Measurements from ENCODE around the gene ZNHIT3.

DNA sequence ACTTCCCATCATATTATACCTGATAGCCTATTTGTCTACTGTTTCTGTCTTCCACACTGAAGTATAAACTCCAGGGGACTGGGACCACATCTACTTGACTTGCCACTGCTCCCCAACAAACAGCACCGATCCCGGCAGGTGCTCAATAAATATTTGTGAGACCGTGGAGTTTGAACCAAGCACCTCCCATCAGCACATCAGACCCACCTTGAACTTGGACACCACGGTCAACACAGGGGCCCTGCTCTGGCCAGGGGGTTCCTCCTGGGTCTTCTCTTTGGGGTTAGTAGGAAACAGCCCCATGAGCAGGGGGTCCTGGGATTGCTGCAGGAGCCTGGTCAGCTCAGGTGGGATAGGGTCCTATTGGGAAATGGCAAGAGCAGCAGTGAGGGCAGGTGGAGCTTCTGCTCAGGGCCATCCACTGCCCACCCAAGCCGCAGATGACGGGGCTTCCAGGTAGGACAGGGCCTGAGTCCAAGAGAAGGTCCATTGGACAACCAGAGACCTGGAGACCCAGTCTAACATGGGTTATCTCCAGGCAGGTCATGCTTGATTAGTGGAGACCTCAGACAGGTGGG, 19.9 kb downstream of the ZNHIT3 start:
- TF ChIP-seq, protein P1, sequence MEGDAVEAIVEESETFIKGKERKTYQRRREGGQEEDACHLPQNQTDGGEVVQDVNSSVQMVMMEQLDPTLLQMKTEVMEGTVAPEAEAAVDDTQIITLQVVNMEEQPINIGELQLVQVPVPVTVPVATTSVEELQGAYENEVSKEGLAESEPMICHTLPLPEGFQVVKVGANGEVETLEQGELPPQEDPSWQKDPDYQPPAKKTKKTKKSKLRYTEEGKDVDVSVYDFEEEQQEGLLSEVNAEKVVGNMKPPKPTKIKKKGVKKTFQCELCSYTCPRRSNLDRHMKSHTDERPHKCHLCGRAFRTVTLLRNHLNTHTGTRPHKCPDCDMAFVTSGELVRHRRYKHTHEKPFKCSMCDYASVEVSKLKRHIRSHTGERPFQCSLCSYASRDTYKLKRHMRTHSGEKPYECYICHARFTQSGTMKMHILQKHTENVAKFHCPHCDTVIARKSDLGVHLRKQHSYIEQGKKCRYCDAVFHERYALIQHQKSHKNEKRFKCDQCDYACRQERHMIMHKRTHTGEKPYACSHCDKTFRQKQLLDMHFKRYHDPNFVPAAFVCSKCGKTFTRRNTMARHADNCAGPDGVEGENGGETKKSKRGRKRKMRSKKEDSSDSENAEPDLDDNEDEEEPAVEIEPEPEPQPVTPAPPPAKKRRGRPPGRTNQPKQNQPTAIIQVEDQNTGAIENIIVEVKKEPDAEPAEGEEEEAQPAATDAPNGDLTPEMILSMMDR (IDR thresholded peaks at IDR 0.05; ENCODE audit: borderline replicate concordance, extremely low read depth, low read length, poor library complexity, severe bottlenecking): no peak
- TF ChIP-seq EZH2 (IDR thresholded peaks at IDR 0.05; ENCODE audit: borderline replicate concordance, low read depth, low read length, severe bottlenecking): no peak

Measured in DND-41 (cell line).